Adrenal gland (tissue), 12 donors: ENCODE measurements around the gene HIGD2A. TPM values are rescaled to one million over a fixed set of nuclear protein-coding genes. Genes with fewer than 3 reads are reported as not detected.
A peak's percentile ranks its signal among the peaks of the same experiment; 100 is the strongest.

Experiments
- DNase-seq, 7 donors: peaks; one replicate each; pipeline ENCODE4 v3.0.0-alpha.2; 2019 to 2020
- H3K27ac ChIP-seq, 5 donors: fragments of 200-600 bp; sonication (generic) in 4 of 5; 1 replicate in 3 of 5; 2 replicates in 2 of 5; pipeline versions ENCODE4 v1.5.1 to v1.8.0; 2016 to 2020; ENCODE audit warnings: mild to moderate bottlenecking in 1 of 5
- H3K27me3 ChIP-seq: fragments of 200-600 bp; 2 replicates; pipeline ENCODE4 v1.8.0; 2021
- H3K36me3 ChIP-seq, 2 donors: fragments of 200-600 bp; replicated peaks in 1 of 2; 1 replicate in 1 of 2; 2 replicates in 1 of 2; pipeline versions ENCODE4 v1.5.1 to v1.8.0; 2018 to 2022
- H3K4me1 ChIP-seq, 2 donors: fragments of 200-600 bp; replicated peaks in 1 of 2; 1 replicate in 1 of 2; 2 replicates in 1 of 2; pipeline versions ENCODE4 v1.5.1 to v1.8.0; 2018 to 2021
- H3K4me3 ChIP-seq, 4 donors: fragments of 200-600 bp; sonication (generic) in 3 of 4; one replicate each; pipeline ENCODE4 v1.5.1; 2016 to 2018
- H3K9me3 ChIP-seq, 3 donors: fragments of 200-600 bp; sonication (generic) in 1 of 3; replicated peaks in 1 of 3; 1 replicate in 2 of 3; 2 replicates in 1 of 3; pipeline versions ENCODE4 v1.5.1 to v1.8.0; 2016 to 2021
- POLR2A ChIP-seq, 2 donors: fragments of 450-650 bp; IDR thresholded peaks; one replicate each; pipeline ENCODE4 v1.6.1; 2017; ENCODE audit warnings: antibody characterized with exemption in 2 of 2, mild to moderate bottlenecking in 2 of 2, moderate library complexity in 1 of 2
- WGBS, 4 donors: extraction: QIAGEN DNeasy Blood & Tissue Kit in 2 of 4; methylation state at CpG; one replicate each; pipeline versions ENCODE4 v1.1.5 to v1.1.7; 2013 to 2017; 5-methylcytosine and 5-hydroxymethylcytosine counted together
- intact Hi-C, 2 donors: fragments of 100-400 bp; cut with DNase I; formaldehyde crosslinking; loops; one replicate each; pipeline versions ENCODE4 v1.14.1 to v1.15.0; 2022 to 2023
- polyA plus RNA-seq, 3 donors: library from polyadenylated mRNA; stranded (reverse); fragments of 200-250 nt in 2 of 3; fragments of 350-450 nt in 1 of 3; fragmentation: Illumina TruSeq in 1 of 3; extraction: RNeasy Lipid Tissue Mini Kit (QIAGEN cat#74804) in 1 of 3; gene quantifications; one replicate each; pipeline ENCODE4 v1.2.3, GENCODE V29; 2013 to 2014
- total RNA-seq, 9 donors: library from RNA; depleted of rRNA in 4 of 9; stranded (reverse); fragments of >200 nt in 4 of 9; fragments of 120-200 nt in 1 of 9; fragmentation: NEBNext Ultra II Directional in 1 of 9; extraction: Animal tissue kit (Norgen Biotek cat#: 25700) in 1 of 9; gene quantifications; one replicate each; pipeline versions ENCODE4 v1.1.0 to v1.2.4, GENCODE V29; 2013 to 2023
- TF ChIP-seq, protein P1 (sequence below), 6 experiments: fragments of 450-650 bp in 4 of 6; fragments of 200-600 bp in 2 of 6; sonication (generic) in 1 of 6; IDR thresholded peaks; 1 replicate in 5 of 6; 2 replicates in 1 of 6; pipeline versions ENCODE4 v1.5.1 to v1.8.0; 2016 to 2021; ENCODE audit warnings: antibody characterized with exemption in 6 of 6, mild to moderate bottlenecking in 2 of 6, moderate library complexity in 1 of 6
- donor health status: healthy with polysubstance abuse.
- donor health status: Bipolar disorder and iron deficiency.
- donor health status: DM: yes; HTN: yes; CAD: no.
- donor health status: DM: no; HTN: no; CAD: no.
- donor health status: DM: no; HTN: no; CAD: no.
- donor health status: DM: yes; HTN: yes; CAD: no.

HIGD2A gene
- total and polyA plus RNA-seq, 12 donors: 112 to 492 (median 214) TPM

DNA sequence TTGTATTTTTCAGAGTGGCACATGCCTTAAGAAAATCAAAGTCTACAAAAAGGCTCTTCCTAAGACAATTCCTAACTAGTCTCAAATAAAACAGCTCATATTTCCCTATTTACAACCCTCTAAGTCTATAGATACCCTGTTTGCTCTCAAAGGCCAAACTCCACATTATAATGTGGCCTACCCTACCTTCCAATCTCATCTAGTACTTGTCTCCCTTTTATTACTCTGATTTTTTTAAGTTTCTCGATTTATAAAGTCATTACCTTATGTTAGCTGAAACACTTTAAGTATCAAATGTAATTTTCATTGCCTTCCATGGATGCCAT is 46.4 kb upstream of the HIGD2A start:
- intact Hi-C loops: no loop called here
- Histone ChIP-seq H3K27ac (no peak overlapping the region), H3K9me3 (no peaks in the 10 kb centered on the region), H3K27me3 (no peaks in the 10 kb centered on the region), H3K36me3 (peaks cover 5 to 57% of the 10 kb centered on the region in 2 donors), H3K4me3 (no peak overlapping the region), H3K4me1 (peaks cover 5 to 12% of the 10 kb centered on the region in 2 donors)
- no peak for DNase-seq
- WGBS, 4 donors: 91 to 98% (median 95%) methylated on average over 1 of the region's 1 CpG
- no peak for TF ChIP-seq POLR2A (IDR thresholded peaks at IDR 0.05)
- TF ChIP-seq, protein P1, sequence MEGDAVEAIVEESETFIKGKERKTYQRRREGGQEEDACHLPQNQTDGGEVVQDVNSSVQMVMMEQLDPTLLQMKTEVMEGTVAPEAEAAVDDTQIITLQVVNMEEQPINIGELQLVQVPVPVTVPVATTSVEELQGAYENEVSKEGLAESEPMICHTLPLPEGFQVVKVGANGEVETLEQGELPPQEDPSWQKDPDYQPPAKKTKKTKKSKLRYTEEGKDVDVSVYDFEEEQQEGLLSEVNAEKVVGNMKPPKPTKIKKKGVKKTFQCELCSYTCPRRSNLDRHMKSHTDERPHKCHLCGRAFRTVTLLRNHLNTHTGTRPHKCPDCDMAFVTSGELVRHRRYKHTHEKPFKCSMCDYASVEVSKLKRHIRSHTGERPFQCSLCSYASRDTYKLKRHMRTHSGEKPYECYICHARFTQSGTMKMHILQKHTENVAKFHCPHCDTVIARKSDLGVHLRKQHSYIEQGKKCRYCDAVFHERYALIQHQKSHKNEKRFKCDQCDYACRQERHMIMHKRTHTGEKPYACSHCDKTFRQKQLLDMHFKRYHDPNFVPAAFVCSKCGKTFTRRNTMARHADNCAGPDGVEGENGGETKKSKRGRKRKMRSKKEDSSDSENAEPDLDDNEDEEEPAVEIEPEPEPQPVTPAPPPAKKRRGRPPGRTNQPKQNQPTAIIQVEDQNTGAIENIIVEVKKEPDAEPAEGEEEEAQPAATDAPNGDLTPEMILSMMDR (IDR thresholded peaks at IDR 0.05): no peak

DNA sequence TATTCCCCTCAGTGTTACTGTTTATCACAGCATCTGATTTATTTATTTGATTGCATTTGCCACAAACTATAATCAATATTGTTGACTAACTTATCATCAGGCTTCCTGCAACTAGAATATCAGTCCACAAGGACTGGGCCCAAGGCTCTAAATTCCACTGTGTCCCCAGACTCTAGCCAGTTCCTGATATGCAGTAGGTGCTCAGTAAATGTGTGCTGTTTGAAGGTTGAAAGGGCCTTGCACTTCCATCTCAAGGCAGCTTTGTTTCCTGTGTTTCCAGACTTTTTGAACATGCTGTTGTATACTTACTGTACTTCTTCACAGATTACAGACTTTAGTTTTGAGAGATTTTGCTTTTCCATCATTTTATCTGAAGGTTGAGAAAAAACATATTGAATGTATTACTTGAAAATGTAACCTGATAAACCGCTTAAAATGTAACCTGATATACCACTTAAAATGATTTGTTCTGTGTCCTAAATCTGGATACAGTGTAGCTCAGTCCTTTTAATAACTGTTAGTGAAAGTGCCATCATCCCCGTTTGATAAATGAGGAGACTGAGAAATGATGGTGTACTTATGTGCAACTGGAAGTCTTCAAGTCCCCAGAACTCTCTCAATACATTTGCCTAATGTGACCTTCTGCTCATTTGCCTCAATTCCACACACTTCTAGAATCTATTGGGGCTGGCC is 45.6 kb upstream of the HIGD2A start:
- Histone ChIP-seq H3K36me3 (peaks cover 5 to 57% of the 10 kb centered on the region in 2 donors), H3K27me3 (no peaks in the 10 kb centered on the region), H3K4me1 (peaks cover 5 to 8% of the 10 kb centered on the region in 2 donors), H3K4me3 (no peak overlapping the region), H3K9me3 (no peaks in the 10 kb centered on the region), H3K27ac (no peak overlapping the region)
- intact Hi-C loops: no loop called here
- no peak for TF ChIP-seq POLR2A (IDR thresholded peaks at IDR 0.05)
- TF ChIP-seq, protein P1 (IDR thresholded peaks at IDR 0.05): no peak
- DNase-seq: no peak
- WGBS, 4 donors: 72 to 85% (median 77%) methylated on average over 2 of the region's 2 CpGs

DNA sequence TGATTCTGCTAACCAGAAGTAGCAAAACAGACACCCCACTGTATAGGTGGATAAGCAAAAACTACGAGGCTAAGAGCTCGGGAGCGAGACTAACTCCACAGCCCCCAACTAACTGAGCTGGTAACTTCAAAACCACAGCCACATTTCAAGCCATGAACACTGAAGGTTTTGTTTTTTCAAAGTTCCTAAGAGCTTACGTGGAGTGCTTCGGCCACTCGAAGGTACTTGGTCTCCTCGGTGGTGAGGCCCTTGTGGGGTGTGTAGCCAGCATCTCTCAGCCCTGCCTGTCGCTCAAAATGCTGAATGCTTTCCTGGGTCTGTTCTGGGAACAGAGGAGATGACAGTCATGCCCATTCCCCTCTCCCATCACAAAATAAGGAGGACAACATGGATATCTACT is 38.1 kb upstream of the HIGD2A start:
- no peak overlapping the region for H3K4me3 ChIP-seq
- WGBS, 4 donors: 97 to 99% (median 98%) methylated on average over 7 to 8 of the region's 8 CpGs
- no peaks in the 10 kb centered on the region for H3K9me3 ChIP-seq
- TF ChIP-seq POLR2A (IDR thresholded peaks at IDR 0.05): no peak
- TF ChIP-seq, protein P1 (IDR thresholded peaks at IDR 0.05): no peak
- peaks cover 0 to 95% of the 10 kb centered on the region in 2 donors for H3K36me3 ChIP-seq
- peaks cover 5 to 15% of the 10 kb centered on the region in 2 donors for H3K4me1 ChIP-seq
- peak in 1 of 7 donors; percentile 41 for DNase-seq
- intact Hi-C loops: no loop called here
- no peaks in the 10 kb centered on the region for H3K27me3 ChIP-seq
- H3K27ac ChIP-seq: no peak overlapping the region

GRCh38 chr5:176352116-176352878 is 36.3 kb upstream of the HIGD2A start:
- H3K27ac ChIP-seq: peak overlapping the region in 4 of 5 donors; percentile 60 to 92 (median 75)
- peaks cover 5 to 15% of the 10 kb centered on the region in 2 donors for H3K4me1 ChIP-seq
- TF ChIP-seq, protein P1 (IDR thresholded peaks at IDR 0.05): no peak
- TF ChIP-seq POLR2A (IDR thresholded peaks at IDR 0.05): peak in 1 of 2 donors; percentile 58
- DNase-seq: peak; percentile 66 to 92 (median 90)
- H3K27me3 ChIP-seq: no peaks in the 10 kb centered on the region
- no peaks in the 10 kb centered on the region for H3K9me3 ChIP-seq
- 43 to 52% (median 50%) methylated on average over 5 of the region's 5 CpGs for WGBS, 4 donors
- H3K4me3 ChIP-seq: no peak overlapping the region
- H3K36me3 ChIP-seq: peaks cover 0 to 86% of the 10 kb centered on the region in 2 donors
- intact Hi-C loops: no loop called here
